GM18507 (cell line): ENCODE data around the gene TMEM120B.
"Not testable (repeated sequence)": the region's sequence is repeated elsewhere in the genome, so short reads cannot be mapped to it uniquely, and the experiment has no call there.

Experiments
- DNase-seq: peaks from one replicate; pipeline ENCODE4 v3.0.0; 2011; ENCODE audit warnings: low read depth; ENCODE audit not compliant: insufficient read length; ENCODE audit errors: extremely low spot score
- FAIRE-seq: peaks from 2 replicates; lab custom pipeline; 2011; peaks lifted over from hg19 to GRCh38; lab: Jason Lieb, UNC

Gene TMEM120B

DNA sequence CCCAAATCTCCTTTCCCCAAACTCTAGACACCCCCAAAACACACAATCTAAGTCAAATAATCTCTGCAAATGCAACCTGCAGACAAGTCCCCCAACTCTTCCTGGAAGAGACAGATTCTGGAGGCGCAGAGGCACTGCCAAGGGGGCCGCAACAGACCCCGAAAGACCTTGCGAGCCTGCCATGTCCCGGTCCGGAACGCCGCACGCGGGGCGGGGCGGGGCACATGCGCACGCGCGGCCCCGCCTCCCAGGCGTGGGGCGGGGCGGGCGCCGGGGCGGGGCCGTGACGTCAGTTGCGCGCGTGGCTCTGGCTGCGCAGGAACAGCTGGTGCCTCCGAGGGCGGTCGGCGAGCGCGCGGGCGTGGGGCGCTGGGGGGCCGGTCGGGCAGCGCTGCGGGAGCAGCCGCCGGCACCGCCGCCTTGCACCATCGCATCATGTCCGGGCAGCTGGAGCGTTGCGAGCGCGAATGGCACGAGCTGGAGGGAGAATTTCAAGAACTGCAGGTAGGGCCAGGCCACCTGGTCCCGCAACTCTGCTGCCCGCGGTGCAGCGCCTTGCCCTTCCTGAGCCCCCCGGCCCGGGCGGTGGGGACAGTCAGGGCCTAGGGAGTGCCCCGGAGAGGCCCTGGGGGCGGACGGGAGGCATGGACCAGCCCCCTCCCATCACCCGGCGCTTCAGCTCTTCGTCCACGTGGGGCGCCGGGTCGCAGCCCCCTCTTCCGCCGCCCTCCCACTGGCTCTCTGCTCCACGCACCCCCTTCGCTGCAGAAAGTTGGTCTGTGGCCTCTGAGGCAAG lies at the start of gene TMEM120B:
Gene TMEM120B, plus strand, starts transcription at position 292 of the 796 bp plus-strand sequence. Its CDS starts 144 bp downstream, at position 436.
- DNase-seq (peak; percentile 86), FAIRE-seq (peak; percentile 59)

- FAIRE-seq (no peak), DNase-seq (no peak)
These were observed 49.0 kb upstream of the TMEM120B start for GRCh38 chr12:121663610-121663929.

- not testable (repeated sequence) for DNase-seq, FAIRE-seq
These were observed 45.7 kb upstream of the TMEM120B start for GRCh38 chr12:121666829-121667228.

GRCh38 chr12:121668750-121669520 lies 43.6 kb upstream of the TMEM120B start:
- DNase-seq (no peak), FAIRE-seq (no peak)

DNA sequence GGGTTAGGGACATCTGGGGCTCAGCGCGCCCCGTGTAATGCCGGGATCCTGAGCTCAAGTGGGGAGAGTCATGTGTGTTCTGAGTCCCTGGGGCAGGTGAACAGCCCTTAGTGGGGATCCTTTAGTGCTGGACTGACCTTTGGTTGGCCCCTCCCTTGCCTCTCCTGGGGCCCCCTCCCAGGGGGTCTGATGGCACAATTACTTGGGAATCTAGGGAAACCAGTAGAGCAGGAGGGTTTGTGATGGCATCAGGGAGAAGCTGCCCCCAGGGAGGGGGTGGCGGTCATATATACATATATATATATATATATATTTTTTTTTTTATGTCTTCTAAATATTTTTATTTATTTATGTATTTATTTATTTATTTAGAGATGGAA lies 43.0 kb upstream of the TMEM120B start, which contains the start of gene MORN3:
Gene MORN3, minus strand, starts transcription at position 134 of the 380 bp plus-strand sequence. CDS start 171 bp downstream, outside the sequence.
- FAIRE-seq (no peak), DNase-seq (no peak)

DNA sequence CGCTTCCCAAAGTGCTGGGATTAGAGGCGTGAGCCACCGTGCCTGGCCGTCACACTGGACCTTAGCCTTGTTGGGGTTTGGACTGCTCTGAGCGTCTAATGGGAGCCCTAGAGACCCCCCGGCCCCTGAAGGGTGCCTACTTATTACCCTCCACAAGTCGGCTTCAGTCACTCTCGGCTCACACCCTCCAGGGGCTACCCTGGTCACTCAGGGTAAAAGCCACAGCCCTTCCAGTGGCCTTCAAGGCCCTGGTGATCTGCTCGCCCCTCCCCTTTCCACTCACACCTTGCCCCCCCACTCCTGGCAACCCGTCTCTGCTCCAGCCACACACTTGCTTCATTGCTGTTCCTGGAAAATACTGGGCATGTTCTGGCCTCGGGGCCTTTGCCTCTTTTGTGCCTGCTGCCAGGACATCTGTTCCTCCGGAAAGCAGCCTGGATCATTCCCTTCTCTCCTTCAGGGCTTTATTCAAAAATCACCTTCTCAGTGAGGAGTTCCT lies 39.5 kb upstream of the TMEM120B start:
- no peak for FAIRE-seq
- no peak for DNase-seq

GRCh38 chr12:121676190-121676589 lies 36.4 kb upstream of the TMEM120B start:
- FAIRE-seq = no peak
- DNase-seq = no peak

- DNase-seq = no peak
- FAIRE-seq = no peak
These were observed 34.2 kb upstream of the TMEM120B start for GRCh38 chr12:121678305-121678704.

GRCh38 chr12:121678716-121679300 lies 33.7 kb upstream of the TMEM120B start:
- DNase-seq (no peak), FAIRE-seq (no peak)

DNA sequence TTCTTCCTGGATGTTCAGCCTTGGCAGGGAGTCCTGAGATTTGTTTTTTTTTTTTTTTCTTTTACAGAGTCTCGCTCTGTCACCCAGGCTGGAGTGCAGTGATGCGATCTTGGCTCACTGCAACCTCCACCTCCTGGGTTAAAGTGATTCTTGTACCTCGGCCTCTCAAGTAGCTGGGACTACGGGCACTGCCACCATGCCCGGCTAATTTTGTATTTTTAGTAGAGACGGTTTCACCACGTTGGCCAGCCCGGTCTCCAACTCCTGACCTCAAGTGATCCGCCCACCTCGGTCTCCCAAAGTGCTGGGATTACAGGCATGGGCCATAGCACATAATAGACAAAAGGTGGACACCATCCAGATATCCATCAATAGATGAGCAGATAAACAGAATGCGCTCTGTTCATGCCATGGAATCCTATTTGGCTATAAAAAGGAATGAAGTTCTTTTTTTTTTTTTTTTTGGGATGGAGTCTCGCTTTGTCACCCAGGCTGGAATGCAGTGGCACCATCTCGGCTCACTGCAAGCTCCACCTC lies 32.8 kb upstream of the TMEM120B start:
- DNase-seq, FAIRE-seq: not testable (repeated sequence)

DNA sequence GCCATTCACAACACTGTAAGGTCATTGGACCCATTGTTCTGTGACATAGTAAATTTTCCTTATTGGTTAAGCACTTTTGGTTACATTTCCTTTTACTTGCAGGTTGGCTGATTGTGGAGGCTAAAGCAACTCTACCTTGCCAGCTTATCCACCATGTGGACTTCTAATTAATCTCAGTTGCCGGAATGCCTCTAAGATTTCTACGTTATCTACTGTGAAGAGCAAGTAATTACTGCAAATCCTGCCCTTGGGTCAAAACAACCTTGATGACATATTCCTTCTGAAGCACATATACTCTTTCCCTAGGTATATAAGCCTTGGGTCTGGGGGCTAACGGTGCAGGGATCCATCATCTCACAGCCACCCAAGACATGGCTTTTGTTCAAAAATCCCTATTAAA lies 23.6 kb upstream of the TMEM120B start:
- FAIRE-seq (no peak), DNase-seq (no peak)

GRCh38 chr12:121689430-121689829 lies 23.1 kb upstream of the TMEM120B start:
- FAIRE-seq (no peak), DNase-seq (no peak)

DNA sequence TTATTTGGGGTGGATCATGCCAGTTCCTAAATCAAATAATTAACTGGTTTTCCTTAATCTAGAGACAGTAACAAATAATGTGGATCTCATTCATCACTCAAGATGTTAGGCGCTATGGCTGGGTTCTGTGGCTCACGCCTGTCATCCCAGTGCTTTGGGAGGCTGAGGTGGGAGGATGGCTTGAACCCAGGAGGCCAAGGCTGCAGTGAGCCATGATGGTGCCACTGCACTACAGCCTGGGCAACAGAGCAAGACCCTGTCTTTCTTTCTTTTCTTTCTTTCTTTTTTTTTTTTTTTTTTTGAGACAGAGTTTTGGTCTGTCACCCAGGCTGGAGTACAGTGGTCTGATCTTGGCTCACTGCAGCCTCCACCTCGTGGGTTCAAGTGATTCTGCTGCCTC lies 19.8 kb upstream of the TMEM120B start:
- not testable (repeated sequence) for FAIRE-seq, DNase-seq

DNA sequence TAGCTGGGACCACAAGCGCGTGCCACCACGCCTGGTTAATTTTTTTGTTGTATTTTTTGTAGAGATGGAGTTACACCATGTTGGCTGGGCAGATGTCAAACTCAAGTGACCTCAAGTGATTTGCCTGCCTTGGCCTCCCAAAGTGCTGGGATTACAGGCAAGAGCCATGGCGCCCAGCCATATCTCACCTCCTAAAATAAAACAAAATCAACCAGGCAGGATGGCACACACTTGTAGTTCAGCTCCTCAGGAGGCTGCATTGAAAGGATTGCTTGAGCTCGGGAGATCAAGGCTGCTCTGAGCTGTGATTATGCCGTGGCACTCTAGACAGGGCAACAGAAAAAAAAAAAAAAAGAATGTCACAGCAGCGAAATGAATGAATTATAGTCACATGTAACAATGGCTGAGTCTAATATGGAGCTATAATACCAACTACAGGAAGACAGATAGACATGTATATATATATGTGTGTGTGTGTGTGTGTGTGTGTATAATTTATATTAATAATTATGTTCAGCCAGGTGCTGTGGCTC lies 19.3 kb upstream of the TMEM120B start:
- no peak for FAIRE-seq
- no peak for DNase-seq

GRCh38 chr12:121697093-121697698 lies 15.4 kb upstream of the TMEM120B start:
- FAIRE-seq (peak; percentile 72), DNase-seq (no peak)

DNA sequence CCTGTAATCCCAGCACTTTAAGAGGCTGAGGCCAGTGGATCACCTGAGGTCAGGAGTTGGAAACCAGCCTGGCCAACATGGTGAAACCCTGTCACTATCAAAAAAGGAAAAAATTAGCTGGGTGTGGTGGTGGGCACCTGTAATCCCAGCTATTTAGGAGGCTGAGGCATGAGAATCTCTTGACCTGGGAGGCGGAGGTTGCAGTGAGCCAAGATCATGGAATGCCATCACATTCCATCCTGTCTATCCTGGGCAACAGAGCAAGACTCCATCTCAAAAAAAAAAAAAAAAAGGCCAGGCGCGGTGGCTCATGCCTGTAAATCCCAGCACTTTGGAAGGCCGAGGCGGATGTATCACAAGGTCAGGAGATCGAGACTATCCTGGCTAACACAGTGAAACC lies 14.7 kb upstream of the TMEM120B start:
- not testable (repeated sequence) for DNase-seq, FAIRE-seq

DNA sequence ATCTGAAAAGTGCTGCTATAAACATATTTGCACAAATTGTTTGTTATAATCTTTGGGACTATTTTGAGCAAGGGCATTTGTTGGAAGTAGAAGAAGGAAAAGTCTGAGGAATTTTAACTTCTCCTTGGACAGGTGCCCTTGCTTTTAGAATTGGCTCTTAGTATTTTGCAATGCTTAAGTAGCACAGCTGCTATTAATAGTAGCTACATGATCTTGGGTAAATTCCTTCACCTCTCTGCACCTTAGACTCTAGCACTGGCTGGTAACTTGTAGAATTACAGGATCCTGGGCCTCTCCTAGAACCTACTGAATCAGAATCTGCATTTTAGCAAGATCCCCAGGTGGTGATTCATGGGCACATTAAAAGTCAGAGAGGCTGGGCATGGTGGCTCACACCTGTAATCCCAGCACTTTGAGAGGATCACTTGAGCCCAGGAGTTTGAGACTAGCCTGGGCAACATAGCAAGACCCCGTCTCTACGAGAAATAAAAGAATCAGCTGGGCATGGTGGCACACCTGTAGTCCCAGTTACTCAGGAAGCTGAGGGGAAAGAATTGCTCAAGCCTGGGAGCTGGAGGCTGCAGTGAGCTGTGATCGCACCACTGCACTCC lies 10.8 kb upstream of the TMEM120B start:
- FAIRE-seq (no peak), DNase-seq (no peak)

DNA sequence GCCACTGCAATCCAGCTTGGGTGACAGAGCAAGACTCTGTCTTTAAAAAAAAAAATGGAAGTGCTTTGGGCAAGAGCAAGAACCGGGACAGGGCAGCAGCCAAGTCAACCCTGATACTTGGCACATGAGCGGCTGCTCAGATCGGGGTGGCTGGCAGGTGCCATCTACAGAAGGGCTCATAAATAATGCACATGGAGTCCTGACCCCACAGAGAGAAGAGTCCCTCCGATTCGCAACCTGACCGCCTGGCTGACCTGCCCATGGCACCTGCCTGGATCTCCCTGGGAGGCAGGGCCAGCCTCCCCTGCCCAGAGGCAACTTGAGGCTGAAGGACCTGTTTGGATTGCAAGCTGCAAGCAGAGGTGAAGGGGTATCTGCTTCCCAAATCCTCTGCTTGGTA lies 9.6 kb upstream of the TMEM120B start:
- no peak for FAIRE-seq

GRCh38 chr12:121705514-121705913 lies 7.0 kb upstream of the TMEM120B start:
- DNase-seq (no peak), FAIRE-seq (no peak)

More for the DNA sequence above, 9.6 kb upstream of the TMEM120B start:
- no peak for DNase-seq
